Smooth muscle cell of the brain vasculature (primary cell): ENCODE data around the gene RAB1B.

ENCODE experiments used
- DNase-seq: peaks from one replicate; pipeline ENCODE4 v3.0.0-alpha.2; 2012; ENCODE audit warnings: low read depth, low spot score

Gene RAB1B

DNA sequence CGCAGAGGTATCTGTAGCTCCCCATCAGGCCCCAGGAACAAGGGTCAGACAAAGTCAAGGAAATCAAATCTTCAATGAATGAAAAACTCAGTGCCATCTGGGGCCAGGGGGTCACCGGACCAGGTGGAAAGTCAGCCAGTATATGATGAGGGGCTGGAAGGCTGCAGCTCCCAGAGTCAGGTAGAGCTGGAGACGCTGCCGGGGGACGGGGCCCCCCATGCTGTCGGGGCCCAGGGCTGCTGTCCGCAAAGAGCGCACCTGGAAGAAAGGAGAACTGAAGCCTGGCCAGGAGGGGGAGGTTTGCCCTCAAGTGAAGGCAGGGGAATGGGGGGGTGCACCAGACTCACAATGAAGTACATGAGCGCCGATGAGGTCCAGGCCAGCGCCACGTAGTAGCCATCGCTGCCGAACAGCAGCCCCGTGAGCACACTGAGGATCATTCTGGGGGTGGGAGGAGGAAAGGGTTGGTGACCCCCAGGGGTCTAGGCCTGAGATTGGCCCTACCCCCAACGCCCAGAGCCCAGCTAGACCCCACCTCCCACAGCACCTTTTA lies 16.2 kb downstream of the RAB1B start:
- no peak for DNase-seq

GRCh38 chr11:66285250-66285947 lies 17.0 kb downstream of the RAB1B start:
- DNase-seq = no peak

- no peak for DNase-seq
Measured at GRCh38 chr11:66286699-66287098, 18.3 kb downstream of the RAB1B start.

DNA sequence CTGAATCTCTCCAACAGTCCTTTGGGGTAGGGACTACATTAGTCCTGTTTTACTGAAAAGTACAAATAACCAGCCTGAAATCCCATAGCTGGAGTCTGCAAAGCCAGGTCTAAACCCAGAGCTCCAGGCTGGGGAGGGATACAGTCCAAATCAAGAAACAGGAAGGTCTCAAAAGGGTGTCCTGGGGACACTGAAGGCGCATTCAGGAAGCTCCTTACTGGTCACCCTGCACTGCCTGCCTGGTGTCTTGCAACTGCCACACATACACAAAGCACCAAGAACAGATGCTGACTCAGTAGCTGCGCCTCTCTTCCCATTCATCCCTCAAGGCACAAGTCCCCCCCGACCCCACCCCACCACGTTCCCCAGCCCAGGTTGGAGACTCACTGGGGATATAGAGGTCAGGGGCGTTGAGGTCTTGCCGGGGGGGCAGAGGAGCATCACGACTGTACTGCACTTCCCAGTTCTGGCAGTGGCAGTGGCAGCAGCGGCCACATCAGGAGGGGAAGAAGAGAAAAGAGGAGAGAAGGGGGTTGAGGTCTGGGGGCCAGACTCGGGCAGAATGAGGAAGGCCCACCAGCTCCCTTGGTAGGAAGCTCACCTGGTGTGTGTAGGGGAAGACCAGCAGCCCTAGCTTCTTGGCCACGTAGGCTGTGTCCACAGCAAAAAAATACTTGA lies 18.9 kb downstream of the RAB1B start:
- DNase-seq = no peak

- no peak for DNase-seq
Measured at GRCh38 chr11:66287889-66288670, 19.6 kb downstream of the RAB1B start.

GRCh38 chr11:66288671-66289547 lies 20.5 kb downstream of the RAB1B start, which contains the start of gene YIF1A:
Gene YIF1A, minus strand, starts transcription at chr11:66289143. Its CDS starts 158 bp downstream, at chr11:66288985.
- DNase-seq = peak; percentile 98

DNA sequence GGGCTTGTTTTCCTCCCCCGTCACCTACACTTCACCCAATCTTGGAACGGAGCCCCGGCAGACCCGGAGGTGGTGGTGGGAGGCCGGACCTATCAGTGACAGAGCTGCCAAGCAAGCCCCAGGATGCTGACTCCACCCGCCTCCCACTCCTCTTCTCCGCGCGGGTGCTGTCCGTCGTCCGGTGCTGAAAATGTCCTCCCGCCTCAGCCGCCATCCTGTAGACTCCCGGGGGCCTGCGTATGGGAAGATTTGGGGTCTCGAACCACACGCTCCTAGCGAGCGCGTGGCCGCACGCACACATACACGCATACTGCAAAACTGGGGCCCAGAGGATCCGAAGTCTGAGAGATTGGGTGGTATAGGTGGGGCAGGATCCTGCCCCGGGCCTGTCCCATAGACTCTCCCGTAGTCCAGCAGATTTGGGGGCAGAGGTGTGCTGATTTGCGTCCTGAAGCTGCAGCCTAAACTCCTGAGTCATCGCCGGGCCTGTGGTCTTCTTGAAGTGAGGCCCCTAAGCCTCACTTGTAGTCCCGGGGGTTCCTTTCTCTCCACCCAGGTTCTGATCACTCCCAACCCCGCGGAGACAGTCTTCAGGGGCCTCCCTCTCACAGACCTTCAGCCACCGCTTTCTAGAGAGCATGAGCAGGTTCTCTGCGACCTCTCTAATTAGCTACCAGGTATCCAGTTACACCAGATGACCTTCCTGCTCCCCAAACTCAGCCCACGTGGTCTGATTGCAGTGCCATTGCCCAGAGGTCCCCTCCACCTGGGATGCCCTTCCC lies 21.3 kb downstream of the RAB1B start:
- no peak for DNase-seq

GRCh38 chr11:66290330-66290621 lies 21.8 kb downstream of the RAB1B start:
- DNase-seq = no peak

GRCh38 chr11:66291303-66291705 lies 22.9 kb downstream of the RAB1B start:
- no peak for DNase-seq

DNA sequence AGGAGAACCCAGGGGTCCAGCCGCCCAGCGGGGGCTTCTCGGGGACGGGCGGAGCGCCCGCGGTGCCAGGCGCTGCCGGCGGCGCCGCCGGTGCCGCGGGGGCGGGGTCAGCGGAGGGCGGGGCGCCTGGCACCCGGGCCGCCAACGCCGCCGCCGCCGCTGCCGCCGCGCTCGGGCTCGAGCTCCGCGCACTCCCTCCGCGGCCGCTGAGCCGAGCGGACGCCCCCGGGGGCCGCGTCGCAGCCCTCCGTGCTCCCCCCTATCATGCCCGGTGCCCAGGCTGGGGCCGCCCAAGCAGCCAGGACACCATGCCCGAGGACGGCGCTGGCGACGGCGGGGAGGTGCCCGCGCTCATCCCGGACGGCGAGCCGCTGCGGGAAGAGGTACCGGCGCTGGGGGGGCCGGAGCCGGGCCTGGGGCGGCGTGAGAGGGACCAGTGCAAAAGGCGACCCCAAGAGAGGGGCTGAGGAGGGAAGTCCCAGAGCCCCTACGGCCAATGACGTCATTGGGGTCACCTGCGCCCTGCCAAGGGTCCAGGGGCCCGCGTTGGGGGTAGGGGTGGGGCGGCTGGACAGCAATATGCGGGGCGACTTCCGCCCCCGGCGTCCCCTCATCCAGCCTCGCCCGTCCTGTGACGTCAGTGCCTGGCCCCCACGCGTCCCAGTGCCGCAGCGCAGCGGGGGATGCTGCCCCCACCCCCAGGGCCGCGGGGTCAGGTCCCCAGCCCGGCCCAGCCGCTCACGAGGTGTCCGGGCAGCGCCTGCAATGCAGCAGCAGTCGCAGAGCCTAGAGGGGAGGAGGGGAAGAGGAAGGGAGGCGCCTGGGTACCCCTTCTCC lies 23.5 kb downstream of the RAB1B start, which contains the start of gene TMEM151A:
TMEM151A (plus strand) TSS at position 189 of the 837 bp plus-strand sequence; CDS start at position 309, 120 bp downstream.
- DNase-seq = no peak

DNA sequence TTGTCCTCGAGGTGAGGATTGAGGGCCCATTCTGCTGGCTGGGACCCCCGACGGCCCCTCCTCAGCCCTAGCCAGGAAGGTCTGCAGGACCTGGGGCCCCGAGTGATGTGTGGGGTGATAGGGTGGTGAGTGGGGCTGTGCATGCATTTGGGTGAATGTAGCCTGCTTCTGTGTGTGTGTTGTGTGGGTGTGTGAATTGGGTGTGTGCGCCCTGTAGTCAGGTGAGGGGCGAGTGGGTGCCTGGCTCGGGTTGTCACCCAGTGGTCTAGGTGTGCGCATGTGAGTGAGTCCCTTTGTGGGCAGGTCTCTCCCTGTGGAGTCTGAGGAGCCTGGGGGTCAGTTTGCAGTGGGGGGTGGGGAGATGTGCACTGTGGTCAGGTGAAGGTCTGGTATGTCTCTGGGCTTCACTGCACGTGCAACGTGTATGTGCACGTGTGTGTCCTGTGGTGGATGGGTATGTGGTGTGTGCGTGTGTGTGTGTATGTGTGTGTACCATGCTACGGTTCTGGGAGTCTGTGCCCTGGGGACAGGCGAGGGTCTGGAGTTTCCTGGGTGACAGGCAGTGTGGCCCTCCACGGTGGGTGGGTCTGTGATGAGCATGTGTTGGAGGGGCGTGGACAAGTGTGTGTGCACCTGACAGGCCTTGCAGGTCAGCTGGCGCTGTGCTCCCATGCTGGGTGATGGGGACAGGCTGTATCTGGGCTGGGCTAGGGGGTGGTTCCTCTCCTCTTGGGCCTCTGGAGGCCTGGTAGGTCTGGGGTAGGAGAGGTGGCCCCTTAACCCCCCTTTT lies 24.3 kb downstream of the RAB1B start:
- DNase-seq = no peak

- DNase-seq = no peak
Measured at GRCh38 chr11:66293352-66293751, 24.9 kb downstream of the RAB1B start.

DNA sequence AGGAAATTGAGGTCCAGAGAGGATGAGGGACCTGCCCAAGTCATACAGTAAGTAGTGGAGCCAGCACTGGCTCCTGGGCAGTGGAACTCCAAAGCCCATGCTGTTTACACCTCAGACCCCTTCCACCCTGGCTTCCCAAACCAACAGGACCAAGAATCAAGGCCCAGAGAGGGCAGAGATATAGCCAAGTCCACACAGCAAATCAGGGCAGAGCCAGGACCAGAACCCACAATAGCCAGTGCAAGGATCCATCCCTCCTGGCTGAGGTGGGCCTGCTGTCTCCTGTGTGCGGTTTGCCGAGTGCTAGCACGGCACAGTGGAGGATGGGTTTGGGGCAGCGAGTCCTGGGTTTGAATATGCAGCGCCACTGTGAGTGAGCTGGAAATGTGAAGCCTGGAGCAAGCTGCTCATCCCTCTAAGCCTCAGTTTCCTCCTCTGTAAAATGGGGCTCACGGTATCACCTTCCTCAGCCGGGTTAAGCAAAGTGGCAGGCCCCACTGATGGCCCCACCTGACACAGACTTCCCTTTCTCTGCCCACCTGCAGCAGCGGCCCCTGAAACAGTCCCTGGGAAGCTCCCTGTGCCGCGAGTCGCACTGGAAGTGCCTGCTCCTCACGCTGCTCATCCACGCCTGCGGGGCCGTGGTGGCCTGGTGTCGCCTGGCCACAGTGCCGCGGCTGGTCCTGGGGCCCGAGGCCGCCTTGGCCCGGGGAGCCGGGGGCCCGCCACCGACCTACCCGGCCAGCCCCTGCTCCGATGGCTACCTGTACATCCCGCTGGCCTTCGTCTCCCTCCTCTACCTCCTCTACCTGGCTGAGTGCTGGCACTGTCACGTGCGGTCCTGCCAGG lies 25.6 kb downstream of the RAB1B start:
- DNase-seq = no peak

DNA sequence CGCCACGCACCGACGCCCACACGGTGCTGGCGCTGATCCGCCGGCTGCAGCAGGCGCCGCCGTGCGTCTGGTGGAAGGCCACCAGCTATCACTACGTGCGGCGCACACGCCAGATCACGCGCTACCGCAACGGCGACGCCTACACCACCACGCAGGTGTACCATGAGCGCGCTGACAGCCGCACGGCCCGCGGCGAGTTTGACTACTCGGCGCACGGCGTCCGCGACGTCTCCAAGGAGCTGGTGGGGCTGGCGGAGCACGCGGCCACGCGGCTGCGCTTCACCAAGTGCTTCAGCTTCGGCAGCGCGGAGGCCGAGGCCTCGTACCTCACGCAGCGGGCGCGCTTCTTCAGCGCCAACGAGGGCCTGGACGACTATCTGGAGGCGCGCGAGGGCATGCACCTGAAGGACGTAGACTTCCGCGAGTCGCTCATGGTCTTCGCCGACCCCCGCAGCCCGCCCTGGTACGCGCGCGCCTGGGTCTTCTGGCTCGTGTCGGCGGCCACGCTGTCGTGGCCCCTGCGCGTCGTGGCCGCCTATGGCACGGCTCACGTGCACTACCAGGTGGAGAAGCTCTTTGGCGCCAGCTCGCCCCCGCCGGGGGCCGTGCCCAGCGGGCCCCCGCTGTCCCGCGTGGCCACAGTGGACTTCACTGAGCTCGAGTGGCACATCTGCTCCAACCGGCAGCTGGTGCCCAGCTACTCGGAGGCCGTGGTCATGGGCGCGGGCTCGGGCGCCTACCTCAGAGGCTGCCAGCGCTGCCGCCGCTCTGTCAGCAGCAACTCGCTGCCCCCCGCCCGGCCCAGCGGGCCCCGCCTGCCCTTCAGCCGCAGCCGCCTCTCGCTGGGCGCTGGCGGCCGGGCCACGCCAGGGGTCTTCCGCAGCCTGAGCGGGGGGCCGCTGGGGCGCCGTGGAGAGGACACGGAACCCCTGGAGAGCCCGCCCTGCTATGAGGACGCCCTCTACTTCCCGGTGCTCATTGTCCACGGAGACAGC lies 26.5 kb downstream of the RAB1B start:
- DNase-seq = no peak

- DNase-seq = no peak
Measured at GRCh38 chr11:66297610-66298009, 29.2 kb downstream of the RAB1B start.

GRCh38 chr11:66299186-66299585 lies 30.7 kb downstream of the RAB1B start:
- no peak for DNase-seq

DNA sequence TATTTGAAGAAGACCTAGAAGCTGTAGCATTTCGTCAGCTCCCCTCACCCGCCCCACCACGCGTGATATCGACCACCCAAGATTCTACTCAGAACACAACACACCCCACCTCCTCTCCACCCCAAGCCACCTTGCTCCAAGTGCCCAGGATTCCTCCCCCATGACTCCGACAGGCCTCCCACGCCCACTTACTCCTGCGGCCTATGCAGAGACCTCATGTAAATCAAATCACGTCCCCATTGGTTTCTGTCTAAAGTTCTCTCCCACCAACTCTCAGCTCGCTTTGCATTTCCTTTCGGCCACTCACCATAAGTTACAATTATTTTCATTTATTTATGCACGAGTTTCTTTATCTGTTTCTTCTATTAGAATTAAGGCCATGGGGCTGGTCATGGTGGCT lies 34.2 kb downstream of the RAB1B start:
- DNase-seq = no peak
